Measurements from ENCODE around the gene LRRC1.
"Not testable (repeated sequence)": the region's sequence is repeated elsewhere in the genome, so short reads cannot be mapped to it uniquely, and the experiment has no call there.

LRRC1 gene

DNA sequence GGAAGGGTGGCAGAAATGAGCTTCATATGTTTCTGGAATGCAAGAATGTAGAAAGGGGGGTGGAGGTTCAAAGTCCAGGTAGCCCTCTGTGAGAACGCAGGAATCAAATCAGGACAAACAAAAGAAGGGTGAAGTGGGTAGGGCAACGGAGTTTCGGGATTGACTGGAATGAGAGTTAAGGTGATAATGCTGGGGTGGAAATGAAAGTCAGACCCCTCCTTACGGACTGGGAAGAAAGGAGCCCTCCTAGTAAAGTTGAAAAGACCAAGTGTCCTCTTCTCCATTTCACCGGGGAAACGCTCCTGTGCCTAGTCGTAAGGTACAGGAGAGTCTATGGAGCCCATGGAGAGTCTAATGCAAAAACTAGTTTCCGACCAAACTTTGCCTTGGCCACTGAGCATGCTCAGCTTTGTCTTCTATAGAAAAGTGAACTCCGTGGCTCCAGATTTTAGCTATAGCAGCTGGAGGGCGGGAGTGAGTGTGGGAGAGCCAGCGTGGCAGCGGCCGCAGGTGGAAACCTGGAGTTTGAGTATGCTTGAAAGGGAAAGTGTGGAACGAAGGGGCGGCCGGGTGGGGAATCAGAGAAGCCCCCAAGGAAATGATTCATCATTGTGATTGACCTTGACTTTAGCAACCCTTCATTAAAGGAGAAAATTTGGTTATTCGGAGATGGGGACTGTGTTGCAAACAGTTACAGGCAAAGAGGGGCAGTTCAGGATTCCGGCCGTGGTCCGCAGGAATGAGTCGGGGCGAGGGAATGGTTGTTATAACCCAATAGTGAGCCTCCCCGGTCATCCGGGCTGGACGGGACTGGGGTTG, 1.3 kb upstream of the LRRC1 start:
- DNase-seq: peak in 2 of 6 experiments; percentile 8 to 30

DNA sequence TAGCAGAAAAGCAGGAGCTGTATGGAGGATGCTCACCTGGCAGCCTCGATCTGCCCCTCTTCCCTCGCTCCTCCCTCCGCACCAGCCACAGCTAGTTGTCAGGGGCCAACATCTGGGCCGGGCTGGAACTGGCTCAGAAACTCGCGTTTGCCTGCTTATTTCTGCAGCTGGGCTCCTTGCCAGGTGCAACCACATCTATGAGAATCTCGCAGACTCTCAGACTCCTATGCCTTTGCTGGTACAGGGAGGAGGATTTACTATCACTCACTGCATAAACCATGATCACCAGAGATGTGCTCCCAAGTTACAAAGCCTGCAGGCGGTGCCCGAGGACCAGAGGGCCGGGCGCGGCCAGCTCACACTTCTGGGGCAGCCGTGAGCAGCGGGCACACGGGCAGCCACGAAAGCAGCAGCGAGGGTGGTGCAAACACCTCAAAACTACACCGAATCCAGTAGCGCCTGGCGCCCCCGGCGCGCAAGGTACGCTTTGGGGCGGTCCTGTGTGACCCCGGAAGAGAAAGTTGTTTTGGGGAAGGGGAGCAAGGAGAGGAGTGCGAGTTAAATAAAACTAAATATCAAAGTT, 577 bp upstream of the LRRC1 start:
- peak; percentile 37 to 79 (median 65) for DNase-seq

DNA sequence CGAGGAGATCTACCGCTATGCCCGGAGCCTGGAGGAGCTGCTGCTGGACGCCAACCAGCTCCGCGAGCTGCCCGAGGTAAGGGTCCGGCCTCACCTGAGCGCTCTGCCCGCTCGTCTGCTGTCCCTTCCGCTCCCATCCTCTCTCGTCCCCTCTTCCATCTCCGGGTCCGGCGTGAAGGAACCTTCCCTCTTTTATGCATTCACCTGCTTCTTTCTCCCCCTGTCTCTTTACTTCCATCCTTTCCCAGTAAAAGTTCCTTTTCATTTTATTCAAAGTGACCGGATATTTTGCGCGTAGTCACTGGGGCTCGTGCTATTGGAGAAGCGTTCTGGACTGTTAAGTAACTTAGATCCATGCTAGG, 516 bp downstream of the LRRC1 start:
- DNase-seq: peak in 1 of 6 experiments; percentile 12

GRCh38 chr6:53795702-53796450, 1.1 kb downstream of the LRRC1 start:
- peak in 4 of 6 experiments; percentile 7 to 44 (median 9) for DNase-seq

GRCh38 chr6:53796451-53796780, 1.6 kb downstream of the LRRC1 start:
- no peak for DNase-seq

DNA sequence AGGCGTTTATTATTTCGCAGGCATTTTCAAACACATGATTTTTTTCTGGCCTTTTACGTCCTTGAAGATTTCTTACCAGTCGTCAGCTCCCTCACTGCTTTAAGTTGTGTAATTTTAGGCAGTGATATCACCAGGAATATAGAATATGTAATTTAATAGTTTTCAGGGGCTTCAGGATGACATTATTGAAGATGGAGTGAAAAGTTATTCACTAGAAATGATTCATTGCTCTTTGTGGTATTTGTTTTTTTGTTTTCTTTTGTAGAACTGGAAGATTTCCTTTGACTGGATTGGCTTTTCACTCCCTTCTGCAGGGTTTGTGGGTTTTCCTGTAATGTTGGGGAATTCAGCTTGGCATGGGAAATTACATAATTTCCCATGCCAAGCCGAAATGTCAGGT, 2.0 kb downstream of the LRRC1 start:
- DNase-seq: no peak

- no peak for DNase-seq
Measured at GRCh38 chr6:53797304-53797703, 2.5 kb downstream of the LRRC1 start.

DNA sequence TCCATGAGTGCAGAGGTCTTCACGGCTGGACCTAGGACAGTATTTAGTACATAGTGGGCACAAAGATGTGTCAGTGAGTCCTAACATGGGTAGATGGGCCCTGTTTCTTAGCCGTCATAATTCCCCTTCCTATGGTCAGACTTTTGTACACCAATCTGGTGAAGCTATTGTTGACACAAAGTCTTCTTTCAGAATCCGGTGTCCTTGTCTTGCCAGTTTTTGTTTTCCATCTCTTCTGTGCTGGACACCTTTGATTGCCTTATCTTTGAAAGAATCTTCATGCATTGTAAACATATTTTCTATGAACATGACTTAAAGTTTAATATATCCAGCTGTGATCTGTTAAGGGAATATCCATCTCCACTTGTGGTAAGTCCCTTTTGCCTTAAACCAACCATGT, 4.5 kb downstream of the LRRC1 start:
- DNase-seq: no peak

DNA sequence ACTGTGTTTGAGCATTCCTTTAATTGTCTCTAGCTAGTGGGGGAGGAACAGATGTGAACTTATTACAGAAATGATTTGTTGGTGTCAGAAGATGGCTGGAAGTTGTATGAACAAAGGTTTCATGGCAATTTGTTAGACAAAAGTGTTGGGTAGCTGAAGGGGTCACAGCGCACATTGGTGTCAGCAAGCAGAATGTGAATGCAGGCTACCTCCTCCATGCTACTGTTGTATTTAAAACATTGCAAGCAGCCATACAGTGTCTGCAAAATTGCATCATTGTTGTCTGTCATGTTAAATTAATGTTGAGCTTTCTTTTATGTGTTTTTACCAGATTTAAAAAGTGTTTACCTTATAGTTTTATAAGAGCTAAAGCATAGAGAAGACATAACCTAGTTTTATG, 6.2 kb downstream of the LRRC1 start:
- DNase-seq: no peak

- DNase-seq: no peak
Measured at GRCh38 chr6:53802582-53802981, 7.8 kb downstream of the LRRC1 start.

DNA sequence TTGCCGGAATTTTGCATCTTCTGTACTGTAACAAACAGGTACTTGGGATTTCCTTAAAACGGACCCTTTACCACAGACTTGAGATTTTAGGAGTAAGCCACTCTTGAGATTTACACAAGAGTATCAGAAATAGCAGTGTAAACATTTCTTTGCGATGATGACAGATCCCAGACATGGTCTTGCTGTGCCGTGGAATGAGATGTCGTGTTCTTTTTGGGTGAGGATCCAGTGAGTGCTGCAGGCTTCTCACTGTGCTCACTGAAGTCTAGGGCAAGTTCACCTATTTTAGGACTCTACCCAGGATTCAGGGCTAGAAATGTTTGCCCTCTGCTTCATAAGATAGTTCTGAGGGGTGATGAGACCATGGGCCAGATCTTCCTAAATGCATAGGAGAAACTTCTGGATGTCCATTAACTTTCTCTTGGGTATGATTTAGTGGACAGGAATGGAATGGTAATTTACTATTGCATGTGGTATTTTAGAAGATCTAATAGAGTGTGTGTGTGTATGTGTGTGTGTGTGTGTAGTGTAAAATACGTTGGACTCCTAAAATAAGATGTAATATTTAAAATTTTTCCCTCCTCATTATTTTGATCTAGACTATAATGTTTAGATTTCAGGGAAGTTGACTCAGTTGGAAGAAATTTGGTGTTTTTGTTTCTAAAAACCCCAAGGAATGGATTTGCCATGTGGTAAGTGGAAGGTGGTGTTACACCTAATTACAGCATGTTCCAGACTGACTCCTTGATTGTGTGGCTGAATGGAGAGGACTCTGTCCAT, 8.5 kb downstream of the LRRC1 start:
- no peak for DNase-seq

- DNase-seq: no peak
Measured at GRCh38 chr6:53805016-53805415, 10.2 kb downstream of the LRRC1 start.

- no peak for DNase-seq
Measured at GRCh38 chr6:53805725-53806124, 10.9 kb downstream of the LRRC1 start.

DNA sequence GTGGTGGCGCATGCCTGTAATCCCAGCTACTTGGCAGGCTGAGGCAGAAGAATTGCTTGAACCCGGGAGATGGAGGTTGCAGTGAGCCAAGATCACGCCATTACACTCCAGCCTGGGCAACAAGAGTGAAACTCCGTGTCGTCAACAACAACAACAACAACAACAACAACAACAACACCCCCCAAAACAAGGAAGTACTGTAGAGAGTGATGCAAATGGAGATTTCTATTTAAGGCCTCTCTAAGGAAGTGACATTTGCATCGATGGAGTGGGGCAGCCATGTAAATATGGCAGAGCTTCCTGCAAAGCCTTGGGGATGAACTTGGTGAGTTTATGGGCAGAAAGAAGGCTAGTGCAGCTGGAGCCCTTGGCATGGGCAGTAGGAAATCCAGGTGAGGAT, 12.8 kb downstream of the LRRC1 start:
- DNase-seq: not testable (repeated sequence)

GRCh38 chr6:53808302-53808881, 13.6 kb downstream of the LRRC1 start:
- DNase-seq: no peak

GRCh38 chr6:53809691-53810090, 14.9 kb downstream of the LRRC1 start:
- no peak for DNase-seq

DNA sequence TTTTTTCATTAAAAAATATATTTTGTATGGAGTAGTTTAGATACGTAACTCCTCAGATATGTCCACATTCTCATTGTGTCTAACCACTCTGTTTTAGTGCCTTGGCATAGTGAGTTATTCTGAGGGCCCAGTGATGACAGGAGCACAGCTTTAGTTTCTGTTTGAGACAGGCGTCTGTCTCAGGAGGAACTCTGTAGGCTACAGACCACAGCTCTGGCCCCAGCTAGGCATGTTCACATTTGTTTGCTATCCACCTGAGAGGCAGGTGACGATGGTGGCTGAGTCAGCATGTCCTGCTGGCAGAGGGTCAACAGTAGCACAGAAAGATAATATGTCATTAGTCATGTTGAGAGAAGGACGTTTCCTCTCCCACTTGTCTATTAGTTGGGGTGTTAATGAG, 16.3 kb downstream of the LRRC1 start:
- no peak for DNase-seq

- no peak for DNase-seq
Measured at GRCh38 chr6:53811746-53812145, 16.9 kb downstream of the LRRC1 start.

DNA sequence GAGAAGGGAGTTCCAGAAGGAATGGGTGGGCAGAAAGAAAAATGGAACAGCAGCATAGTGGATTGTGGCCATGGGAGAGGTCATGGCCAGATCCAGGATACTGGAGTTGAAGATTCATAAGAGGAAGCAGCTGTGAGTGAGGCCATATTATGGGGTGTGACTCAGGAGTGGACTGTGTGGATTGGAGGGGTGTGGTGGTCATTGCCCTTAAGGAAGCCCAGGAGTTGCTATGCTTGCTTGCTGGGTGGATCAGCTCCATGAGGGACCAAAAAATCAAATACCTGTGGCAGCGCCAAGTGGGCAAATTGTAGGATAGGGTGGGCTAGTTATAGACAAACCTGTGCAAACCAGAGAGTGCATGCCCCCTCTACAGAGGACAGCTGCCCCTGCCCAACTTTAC, 18.3 kb downstream of the LRRC1 start:
- DNase-seq: no peak

GRCh38 chr6:53813801-53814200, 19.0 kb downstream of the LRRC1 start:
- DNase-seq: no peak

GRCh38 chr6:53814353-53814752, 19.5 kb downstream of the LRRC1 start:
- DNase-seq: no peak

DNA sequence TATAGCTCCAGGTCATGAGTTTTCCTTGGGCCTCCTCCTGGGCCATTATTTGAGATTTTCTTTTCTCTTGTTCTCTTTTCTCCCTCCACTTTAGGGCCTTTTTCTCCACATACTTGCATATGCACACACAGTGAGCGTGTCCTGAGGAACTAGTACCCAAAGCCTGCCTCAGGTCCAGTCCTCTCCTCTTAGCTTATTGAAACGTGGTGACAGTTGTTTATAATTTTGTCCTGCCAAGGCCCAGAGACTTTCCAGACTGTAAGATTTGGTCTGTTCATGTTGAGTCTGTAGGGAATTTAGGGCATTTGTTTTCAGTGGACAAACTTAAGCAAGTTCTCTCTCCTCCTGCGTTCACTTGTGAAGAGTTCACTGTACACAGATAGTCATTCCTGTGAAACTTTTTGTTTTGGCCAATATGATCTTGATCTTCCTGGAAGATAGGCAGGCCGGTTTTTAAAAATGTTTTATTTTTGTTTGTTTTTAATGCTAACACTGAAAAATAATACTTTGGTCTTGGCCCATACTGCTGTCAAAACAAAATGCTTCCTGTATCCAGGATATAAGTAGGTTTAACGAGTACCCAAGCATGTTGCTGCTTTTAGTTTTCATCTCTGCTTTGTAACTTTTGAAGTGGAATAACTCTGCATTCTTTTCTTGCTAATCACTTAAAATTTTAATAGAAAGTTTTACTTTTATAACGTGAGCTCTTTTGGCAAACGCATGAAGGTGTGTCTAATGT, 20.7 kb downstream of the LRRC1 start:
- DNase-seq: no peak
